ENCODE measurements around the gene MICAL3.

The MICAL3 gene

GRCh38 chr22:17794726-17795542, 229.4 kb downstream of the MICAL3 start:
- no peak for TF ChIP-seq ESRRG (CRISPR knock-in tag; IDR thresholded peaks at IDR 0.05)
- no peak for TF ChIP-seq CSRNP3 (CRISPR knock-in tag; IDR thresholded peaks at IDR 0.05)
- TF ChIP-seq ZFP3 (CRISPR knock-in tag; IDR thresholded peaks at IDR 0.05), result no peak
- TF ChIP-seq POU6F1 (CRISPR knock-in tag; IDR thresholded peaks at IDR 0.05; ENCODE audit: borderline replicate concordance, low read depth), result no peak
- TF ChIP-seq CSDC2 (CRISPR knock-in tag; IDR thresholded peaks at IDR 0.05), result no peak
- no peak for TF ChIP-seq ZFP30 (CRISPR knock-in tag; IDR thresholded peaks at IDR 0.05)
- TF ChIP-seq SNAI2 (CRISPR knock-in tag; IDR thresholded peaks at IDR 0.05), result no peak
- TF ChIP-seq TCF4 (CRISPR knock-in tag; IDR thresholded peaks at IDR 0.05; ENCODE audit: borderline replicate concordance), result no peak
- no peak for TF ChIP-seq GLIS3 (CRISPR knock-in tag; IDR thresholded peaks at IDR 0.05)
- TF ChIP-seq BACH2 (CRISPR knock-in tag; IDR thresholded peaks at IDR 0.05; ENCODE audit: borderline replicate concordance), result no peak
- no peak for TF ChIP-seq CREB5 (CRISPR knock-in tag; IDR thresholded peaks at IDR 0.05; ENCODE audit: low read depth)
- TF ChIP-seq ZNF8 (CRISPR knock-in tag; IDR thresholded peaks at IDR 0.05), result no peak
- TF ChIP-seq ARNTL (CRISPR knock-in tag; IDR thresholded peaks at IDR 0.05; ENCODE audit: borderline replicate concordance, low read depth), result no peak
- no peak for TF ChIP-seq PPARA (CRISPR knock-in tag; IDR thresholded peaks at IDR 0.05; ENCODE audit: borderline replicate concordance)
- no peak for TF ChIP-seq ZC3H10 (CRISPR knock-in tag; IDR thresholded peaks at IDR 0.05)
- TF ChIP-seq ISL1 (CRISPR knock-in tag; IDR thresholded peaks at IDR 0.05), result no peak
- no peak for TF ChIP-seq ZNF565 (CRISPR knock-in tag; conservative IDR thresholded peaks at IDR 0.05; ENCODE audit: low read depth)
- no peak for TF ChIP-seq TSHZ2 (CRISPR knock-in tag; IDR thresholded peaks at IDR 0.05)
- no peak for TF ChIP-seq OSR1 (CRISPR knock-in tag; IDR thresholded peaks at IDR 0.05)
- no peak for ATAC-seq

- no peak for TF ChIP-seq POU6F1 (CRISPR knock-in tag; IDR thresholded peaks at IDR 0.05; ENCODE audit: borderline replicate concordance, low read depth)
- no peak for TF ChIP-seq RARB (CRISPR knock-in tag; IDR thresholded peaks at IDR 0.05)
- ATAC-seq, result no peak
Observed at GRCh38 chr22:17792854-17793434, 231.4 kb downstream of the MICAL3 start.

GRCh38 chr22:17792299-17792698, 232.1 kb downstream of the MICAL3 start:
- ATAC-seq, result peak; percentile 20; the same call in 1 of the 3 replicates
- TF ChIP-seq ISL1 (CRISPR knock-in tag; IDR thresholded peaks at IDR 0.05), result no peak
- TF ChIP-seq TCF4 (CRISPR knock-in tag; IDR thresholded peaks at IDR 0.05; ENCODE audit: borderline replicate concordance), result no peak
- TF ChIP-seq ARNTL (CRISPR knock-in tag; IDR thresholded peaks at IDR 0.05; ENCODE audit: borderline replicate concordance, low read depth), result no peak
- no peak for TF ChIP-seq SNAI2 (CRISPR knock-in tag; IDR thresholded peaks at IDR 0.05)
- TF ChIP-seq ESRRG (CRISPR knock-in tag; IDR thresholded peaks at IDR 0.05), result no peak
- no peak for TF ChIP-seq ZNF70 (CRISPR knock-in tag; IDR thresholded peaks at IDR 0.05)
- no peak for TF ChIP-seq GLIS3 (CRISPR knock-in tag; IDR thresholded peaks at IDR 0.05)
- no peak for TF ChIP-seq CSDC2 (CRISPR knock-in tag; IDR thresholded peaks at IDR 0.05)
- TF ChIP-seq ZFP3 (CRISPR knock-in tag; IDR thresholded peaks at IDR 0.05), result no peak
- no peak for TF ChIP-seq BACH2 (CRISPR knock-in tag; IDR thresholded peaks at IDR 0.05; ENCODE audit: borderline replicate concordance)
- TF ChIP-seq PATZ1 (CRISPR knock-in tag; IDR thresholded peaks at IDR 0.05; ENCODE audit: borderline replicate concordance), result no peak
